Right atrium auricular region (tissue), 2 donors: ENCODE data around the gene DGKH. TPM values are rescaled to one million over a fixed set of nuclear protein-coding genes. Genes with fewer than 3 reads are reported as not detected.
A peak's percentile ranks its signal among the peaks of the same experiment; 100 is the strongest.

Experiments
- DNase-seq: peaks from one replicate; pipeline ENCODE4 v3.0.0-alpha.2; 2019; ENCODE audit warnings: low spot score
- H3K27ac ChIP-seq, 2 donors: fragments of 200-600 bp; sonication (generic); 1 replicate in 1 of 2; 2 replicates in 1 of 2; pipeline ENCODE4 v1.5.1; 2016 to 2019
- H3K27me3 ChIP-seq, 2 donors: fragments of 200-600 bp; sonication (generic); one replicate each; pipeline versions ENCODE4 v1.5.1 to v1.6.0; 2017 to 2019
- H3K36me3 ChIP-seq: fragments of 200-600 bp; sonication (generic); one replicate; pipeline ENCODE4 v1.5.1; 2016
- H3K4me1 ChIP-seq, 2 donors: fragments of 200-600 bp; sonication (generic); one replicate each; pipeline versions ENCODE4 v1.5.1 to v1.6.0; 2017 to 2019
- H3K4me3 ChIP-seq, 2 donors: fragments of 200-600 bp; sonication (generic); 1 replicate in 1 of 2; 2 replicates in 1 of 2; pipeline ENCODE4 v1.5.1; 2017 to 2019; ENCODE audit warnings: mild to moderate bottlenecking in 1 of 2, moderate library complexity in 1 of 2
- H3K9me3 ChIP-seq, 2 donors: fragments of 200-600 bp; sonication (generic); one replicate each; pipeline ENCODE4 v1.5.1; 2019
- total RNA-seq, 2 donors: library from RNA; depleted of rRNA; stranded (reverse); fragments of >200 nt; gene quantifications; one replicate each; pipeline ENCODE4 v1.1.0, GENCODE V29; 2016
- TF ChIP-seq, protein P1 (sequence below), 2 donors: fragments of 200-600 bp; sonication (generic); IDR thresholded peaks; one replicate each; pipeline ENCODE4 v1.5.1; 2019; ENCODE audit warnings: antibody characterized with exemption in 2 of 2

The DGKH gene
- total RNA-seq, 2 donors from 2014 or later, result 4.1 to 6.6 TPM

DNA sequence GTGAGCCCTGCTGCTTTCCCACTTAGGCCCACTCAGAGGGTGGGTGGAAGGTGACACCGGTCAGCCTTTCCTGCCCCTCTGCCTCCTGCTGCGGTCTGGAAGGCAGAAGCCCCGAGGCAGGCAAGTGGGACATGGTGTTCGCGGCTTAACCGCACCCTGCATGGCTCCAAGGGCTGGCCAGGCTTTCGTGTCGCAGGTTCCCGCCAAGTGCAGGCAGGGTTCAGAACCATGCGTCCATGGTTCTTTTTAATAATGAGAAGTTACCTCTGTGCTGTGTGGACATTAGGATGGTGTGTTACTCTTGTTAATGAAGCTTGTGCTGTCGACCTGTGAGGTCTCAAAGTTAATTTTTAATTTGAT is 986 bp downstream of the DGKH start:
- Histone ChIP-seq H3K9me3 (no peaks in the 10 kb centered on the region), H3K4me3 (peak overlapping the region; percentile 60 to 94), H3K27me3 (no peaks in the 10 kb centered on the region), H3K4me1 (peaks cover 0 to 14% of the 10 kb centered on the region in 2 donors), H3K36me3 (no peaks in the 10 kb centered on the region), H3K27ac (peak overlapping the region; percentile 81 to 93)
- TF ChIP-seq, protein P1, sequence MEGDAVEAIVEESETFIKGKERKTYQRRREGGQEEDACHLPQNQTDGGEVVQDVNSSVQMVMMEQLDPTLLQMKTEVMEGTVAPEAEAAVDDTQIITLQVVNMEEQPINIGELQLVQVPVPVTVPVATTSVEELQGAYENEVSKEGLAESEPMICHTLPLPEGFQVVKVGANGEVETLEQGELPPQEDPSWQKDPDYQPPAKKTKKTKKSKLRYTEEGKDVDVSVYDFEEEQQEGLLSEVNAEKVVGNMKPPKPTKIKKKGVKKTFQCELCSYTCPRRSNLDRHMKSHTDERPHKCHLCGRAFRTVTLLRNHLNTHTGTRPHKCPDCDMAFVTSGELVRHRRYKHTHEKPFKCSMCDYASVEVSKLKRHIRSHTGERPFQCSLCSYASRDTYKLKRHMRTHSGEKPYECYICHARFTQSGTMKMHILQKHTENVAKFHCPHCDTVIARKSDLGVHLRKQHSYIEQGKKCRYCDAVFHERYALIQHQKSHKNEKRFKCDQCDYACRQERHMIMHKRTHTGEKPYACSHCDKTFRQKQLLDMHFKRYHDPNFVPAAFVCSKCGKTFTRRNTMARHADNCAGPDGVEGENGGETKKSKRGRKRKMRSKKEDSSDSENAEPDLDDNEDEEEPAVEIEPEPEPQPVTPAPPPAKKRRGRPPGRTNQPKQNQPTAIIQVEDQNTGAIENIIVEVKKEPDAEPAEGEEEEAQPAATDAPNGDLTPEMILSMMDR (IDR thresholded peaks at IDR 0.05), result no peak
- DNase-seq, result no peak

DNA sequence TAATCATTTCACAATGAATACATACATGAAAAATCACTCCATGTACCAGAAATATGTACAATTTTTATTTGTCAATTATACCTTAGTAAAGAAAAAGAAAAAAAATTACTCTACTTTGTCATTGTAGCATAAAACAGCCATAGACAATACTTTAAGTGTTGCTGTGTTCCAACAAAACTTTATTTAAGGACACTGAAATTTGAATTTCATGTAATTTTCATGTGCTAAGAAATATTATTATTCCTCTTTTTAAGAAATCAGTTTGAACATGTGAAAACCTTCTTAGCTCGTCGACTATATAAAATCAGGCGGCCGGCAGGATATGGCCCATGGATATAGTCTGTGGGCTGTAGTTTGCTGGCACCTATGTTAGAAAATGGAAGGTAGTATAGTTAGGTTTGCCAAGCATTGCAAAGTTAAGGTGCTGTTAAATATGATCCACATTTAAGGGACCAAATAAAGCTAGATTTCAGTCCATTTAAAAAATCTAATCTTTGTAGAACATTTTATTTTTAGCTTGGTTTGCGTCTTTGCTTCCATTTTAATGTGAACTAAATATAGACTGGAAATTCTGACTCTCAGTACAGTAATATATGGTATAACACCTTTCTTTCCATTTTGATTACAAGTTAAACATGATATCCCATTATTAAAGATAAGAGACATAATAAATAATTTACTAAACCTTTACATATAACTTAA is 6.5 kb downstream of the DGKH start:
- Histone ChIP-seq H3K36me3 (no peaks in the 10 kb centered on the region), H3K4me1 (peaks cover 0 to 6% of the 10 kb centered on the region in 2 donors), H3K9me3 (peaks cover 0 to 8% of the 10 kb centered on the region in 2 donors), H3K27ac (no peak overlapping the region), H3K27me3 (no peaks in the 10 kb centered on the region), H3K4me3 (no peak overlapping the region)
- TF ChIP-seq, protein P1 (IDR thresholded peaks at IDR 0.05), result no peak
- no peak for DNase-seq

DNA sequence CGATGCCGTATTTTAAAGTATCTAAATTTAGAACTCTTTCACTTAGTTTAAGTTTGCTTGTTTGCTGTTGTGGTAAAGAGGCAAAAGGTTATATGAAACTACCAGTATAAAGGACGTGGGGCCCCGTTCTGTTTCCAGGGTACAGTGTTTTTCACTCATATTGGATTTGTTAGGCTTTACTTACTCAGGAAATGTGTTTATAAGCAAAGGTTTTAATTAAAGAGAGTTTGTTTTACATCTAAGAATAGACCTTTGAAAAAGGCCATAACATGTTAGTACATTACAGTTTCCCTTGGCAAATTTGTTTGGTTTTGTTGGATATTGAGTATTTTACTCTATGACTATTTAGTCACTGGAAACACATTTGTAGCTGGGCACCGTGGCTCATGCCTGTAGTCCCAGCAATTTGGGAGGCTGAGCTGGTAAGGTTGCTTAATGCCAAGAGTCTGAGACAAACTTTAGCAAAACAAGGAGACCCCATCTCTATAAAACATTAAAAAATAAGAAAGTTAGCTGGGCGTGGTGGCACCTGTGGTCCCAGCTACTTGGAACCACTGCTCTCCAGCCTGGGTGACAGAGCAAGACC is 7.1 kb downstream of the DGKH start:
- TF ChIP-seq, protein P1 (IDR thresholded peaks at IDR 0.05), result no peak
- no peaks in the 10 kb centered on the region for H3K27me3 ChIP-seq
- H3K27ac ChIP-seq, result no peak overlapping the region
- peaks cover 0 to 8% of the 10 kb centered on the region in 2 donors for H3K9me3 ChIP-seq
- peaks cover 0 to 6% of the 10 kb centered on the region in 2 donors for H3K4me1 ChIP-seq
- H3K4me3 ChIP-seq, result no peak overlapping the region
- no peak for DNase-seq
- no peaks in the 10 kb centered on the region for H3K36me3 ChIP-seq

DNA sequence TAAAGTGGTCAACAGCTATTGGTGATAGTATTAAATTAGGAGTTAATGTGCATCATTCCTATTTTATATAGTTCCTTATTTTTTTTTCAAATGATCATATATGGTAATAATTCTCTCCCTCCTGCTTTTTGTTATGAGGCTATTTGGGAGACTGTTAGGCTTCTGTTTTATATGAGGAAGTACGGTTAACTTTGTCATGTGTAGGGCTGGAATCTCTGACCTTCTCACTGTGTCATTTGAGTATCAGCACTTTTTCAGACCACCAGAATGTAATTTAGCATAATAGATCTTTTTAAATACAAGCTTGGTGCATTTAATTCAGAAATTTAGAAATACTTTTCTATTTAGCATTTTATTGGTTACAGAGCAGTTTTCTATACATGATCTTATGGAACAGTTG is 7.7 kb downstream of the DGKH start:
- H3K27ac ChIP-seq, result no peak overlapping the region
- H3K36me3 ChIP-seq, result no peaks in the 10 kb centered on the region
- no peak for DNase-seq
- H3K4me3 ChIP-seq, result no peak overlapping the region
- peaks cover 0 to 8% of the 10 kb centered on the region in 2 donors for H3K9me3 ChIP-seq
- no peaks in the 10 kb centered on the region for H3K27me3 ChIP-seq
- TF ChIP-seq, protein P1 (IDR thresholded peaks at IDR 0.05), result no peak
- peaks cover 0 to 6% of the 10 kb centered on the region in 2 donors for H3K4me1 ChIP-seq

DNA sequence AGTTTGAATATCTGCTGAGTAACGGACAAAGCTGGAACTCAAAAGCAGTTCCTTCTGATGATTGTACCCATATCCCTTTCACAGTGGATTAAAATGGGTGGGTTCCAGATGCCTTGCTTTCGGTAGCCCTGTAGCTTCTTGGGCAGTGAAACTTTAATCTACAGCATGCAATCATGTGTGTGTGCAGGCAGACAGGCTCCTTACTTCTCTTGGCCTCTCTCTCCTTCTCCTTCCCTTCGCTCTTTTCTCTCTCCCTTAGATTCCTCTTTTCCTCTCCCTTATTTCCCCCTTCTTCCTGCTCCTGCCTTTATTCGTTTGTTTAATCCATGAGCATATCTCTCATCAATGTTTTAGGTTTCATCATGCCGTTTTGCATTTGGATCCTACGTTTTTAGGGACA is 8.1 kb downstream of the DGKH start:
- Histone ChIP-seq H3K27me3 (no peaks in the 10 kb centered on the region), H3K9me3 (peaks cover 0 to 8% of the 10 kb centered on the region in 2 donors), H3K4me3 (no peak overlapping the region), H3K4me1 (peaks cover 0 to 6% of the 10 kb centered on the region in 2 donors), H3K27ac (no peak overlapping the region), H3K36me3 (no peaks in the 10 kb centered on the region)
- TF ChIP-seq, protein P1 (IDR thresholded peaks at IDR 0.05), result no peak
- DNase-seq, result no peak
